Measurements from ENCODE around the gene ZSWIM5.

- TF ChIP-seq POLR2A (IDR thresholded peaks at IDR 0.05), result no peak
- TF ChIP-seq CTCF (IDR thresholded peaks at IDR 0.05), result no peak
Observed at GRCh38 chr1:45196863-45197262, 9.5 kb downstream of the ZSWIM5 start.
